HG03460 (cell line): ENCODE measurements around the gene DHRSX.
A peak's percentile ranks its signal among the peaks of the same experiment; 100 is the strongest.
"Not testable (repeated sequence)": the region's sequence is repeated elsewhere in the genome, so short reads cannot be mapped to it uniquely, and the experiment has no call there.

Experiments
- ATAC-seq: cut with Tn5 transposase; IDR thresholded peaks from one replicate; pipeline ENCODE4 v1.9.1; 2021; ENCODE audit not compliant: unreplicated experiment

The DHRSX gene

DNA sequence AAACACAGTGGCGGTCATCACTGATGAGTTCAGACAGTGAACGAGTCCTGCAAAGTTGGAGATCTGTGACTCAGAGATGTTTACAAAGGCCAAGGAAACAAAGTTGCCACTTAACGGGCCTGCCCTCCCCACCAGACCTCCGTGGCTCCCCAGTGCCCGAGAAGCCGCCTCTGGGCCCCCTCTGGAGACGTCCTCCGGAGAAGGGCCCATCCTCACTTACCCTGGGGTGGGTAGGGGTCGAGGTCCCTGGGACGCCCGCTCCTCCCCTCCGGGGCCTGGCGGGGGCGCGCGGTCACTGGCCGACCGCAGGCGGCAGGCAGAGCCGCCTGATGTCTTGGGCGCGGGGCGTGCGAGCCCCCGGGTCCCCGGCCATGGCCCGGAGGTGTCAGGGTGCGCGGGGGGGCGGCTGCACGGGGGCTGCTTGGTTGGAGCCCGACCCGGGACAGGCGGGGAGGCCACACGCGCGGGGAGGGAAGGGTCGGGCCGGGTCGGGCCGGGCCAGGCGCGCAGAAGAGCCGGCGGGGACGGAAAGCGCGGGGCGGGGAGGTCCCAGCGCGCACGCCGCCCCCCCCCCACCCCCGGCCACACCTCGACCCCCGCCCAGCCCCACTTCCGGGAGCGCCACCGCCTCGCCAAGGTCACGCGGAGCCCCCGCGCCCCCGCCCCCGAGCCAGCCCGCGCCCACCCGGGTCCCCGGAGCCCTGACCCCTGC lies 529 bp downstream of the DHRSX start:
- peak; percentile 48 for ATAC-seq

DNA sequence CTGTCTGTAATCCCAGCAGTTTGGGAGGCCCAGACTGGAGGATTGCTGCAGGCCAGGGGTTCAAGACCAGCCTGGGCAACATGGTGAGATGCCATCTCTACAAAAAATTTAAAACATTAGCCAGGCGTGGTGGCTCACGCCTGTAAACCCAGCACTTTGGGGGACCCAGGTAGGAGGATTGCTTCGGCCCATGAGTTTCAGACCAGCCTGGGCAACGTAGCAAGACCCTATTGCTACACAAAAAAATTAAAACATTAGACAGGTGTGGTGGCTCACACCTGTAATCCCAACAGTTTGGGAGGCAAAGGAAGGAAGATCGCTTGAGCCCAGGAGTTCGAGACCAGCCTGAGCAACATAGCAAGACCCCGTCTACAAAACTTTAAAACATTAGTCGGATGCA lies 1.3 kb downstream of the DHRSX start:
- ATAC-seq: no peak

DNA sequence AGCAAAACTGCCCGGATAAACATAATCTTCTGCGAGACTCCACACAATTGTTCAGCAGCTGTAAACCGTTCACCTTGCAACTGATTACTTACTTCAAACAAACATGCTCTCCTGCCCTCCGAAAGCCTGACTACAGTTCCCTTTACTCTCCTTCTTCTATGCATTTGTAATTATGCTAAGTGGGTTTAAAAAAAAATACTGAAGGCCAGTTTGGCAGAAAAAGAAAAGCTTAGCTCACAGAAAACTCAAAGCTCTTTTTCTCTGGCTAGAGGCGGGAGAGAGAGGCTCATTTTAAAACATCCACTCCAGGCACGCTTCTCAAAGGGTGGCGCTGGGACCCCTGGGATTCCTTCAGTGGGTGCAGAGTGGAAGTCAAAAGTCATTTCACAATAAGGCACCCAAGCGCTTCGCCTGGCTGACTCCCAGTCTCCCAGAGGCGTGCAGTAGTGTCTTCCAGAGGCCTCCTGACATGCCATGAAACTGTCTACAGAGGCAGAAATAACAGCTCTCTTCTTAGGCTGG lies 1.9 kb downstream of the DHRSX start:
- ATAC-seq: no peak

DNA sequence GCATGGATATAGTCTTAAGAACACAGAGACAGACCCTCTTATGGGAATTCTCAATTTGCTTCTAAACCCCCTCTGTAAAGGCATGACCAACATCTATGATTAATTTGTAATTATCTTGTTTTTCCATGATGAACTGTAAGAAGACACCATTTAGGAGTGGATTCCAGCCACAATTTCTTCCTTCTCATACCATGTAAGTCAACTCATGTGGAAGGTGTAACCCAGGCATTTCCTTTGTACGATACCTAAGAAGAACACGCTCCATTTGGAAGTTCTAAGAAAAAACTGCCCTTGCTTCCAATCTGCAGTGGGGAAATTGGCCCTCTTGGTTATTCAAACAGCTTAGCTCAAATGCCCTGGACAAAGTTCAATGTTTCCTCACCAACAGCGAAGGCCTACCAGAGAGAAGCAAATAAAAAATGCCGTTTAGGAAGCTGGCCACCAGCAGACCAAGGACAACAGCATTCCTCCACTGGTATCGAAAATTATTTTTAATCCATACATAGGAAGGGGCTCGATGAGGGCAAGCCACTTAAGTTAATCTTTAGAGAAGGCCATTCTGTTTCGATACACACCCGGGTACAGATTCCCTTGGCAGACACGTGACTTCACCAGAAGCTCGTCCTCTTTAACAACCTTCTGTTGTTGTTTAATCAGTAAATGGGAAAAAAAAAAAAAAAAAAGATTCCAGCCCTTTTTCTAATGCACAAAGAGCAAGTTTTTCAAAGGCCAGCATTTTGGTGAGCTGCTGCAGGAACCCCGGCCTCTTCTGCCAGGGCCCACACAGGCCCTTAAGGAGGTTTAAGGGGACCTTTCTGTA lies 2.6 kb downstream of the DHRSX start:
- ATAC-seq: no peak

DNA sequence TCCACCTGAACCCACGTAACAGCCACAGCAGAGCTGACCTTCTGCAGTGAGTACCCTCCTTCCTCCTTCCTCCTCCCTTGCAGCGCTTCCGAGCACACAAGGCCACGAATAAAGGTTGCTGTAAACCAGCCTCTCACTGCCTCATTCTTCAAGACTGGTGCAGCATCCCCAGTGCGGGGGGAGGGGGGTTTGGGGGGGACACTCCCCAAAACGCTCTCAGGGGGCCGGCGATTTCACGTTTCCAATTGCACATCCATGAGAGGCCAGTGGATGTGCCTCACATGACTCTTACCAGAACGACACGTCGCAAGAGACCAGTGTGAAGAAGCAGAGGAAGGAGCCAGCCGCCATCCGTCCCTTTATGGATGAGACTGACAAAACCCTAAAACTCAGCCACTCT lies 5.2 kb downstream of the DHRSX start:
- no peak for ATAC-seq

DNA sequence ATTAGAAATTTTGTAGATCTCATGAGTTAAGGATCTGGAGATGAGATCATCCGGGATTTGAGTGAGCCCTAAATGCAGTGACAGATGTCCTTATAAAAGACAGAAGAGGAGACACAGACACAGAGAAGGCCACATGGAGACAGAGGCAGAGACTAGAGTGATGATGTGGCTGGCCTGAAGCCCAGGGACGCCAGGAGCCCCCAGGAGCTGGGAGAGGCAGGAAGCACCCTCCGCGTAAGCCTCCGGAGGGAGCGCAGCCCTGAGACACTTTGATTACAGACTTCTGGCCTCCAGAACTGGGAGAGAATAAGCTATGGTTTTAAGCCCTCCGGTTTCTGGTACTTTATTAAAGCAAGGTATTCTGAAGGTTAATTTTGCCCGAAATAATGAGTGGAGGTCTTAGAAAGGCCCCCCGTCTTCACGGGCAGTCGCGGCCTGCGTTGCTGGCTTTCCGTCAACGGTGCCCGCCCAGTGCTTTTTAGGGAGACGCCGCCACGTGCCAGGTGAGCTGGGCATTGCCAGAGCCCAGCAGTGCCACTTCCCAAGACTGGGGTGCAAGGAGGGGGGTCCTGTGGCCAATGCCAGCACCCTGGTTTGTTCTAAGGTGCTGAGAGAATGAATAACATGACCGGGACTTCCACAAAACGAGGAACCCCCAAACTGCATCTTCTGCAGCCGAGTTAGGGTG lies 8.1 kb downstream of the DHRSX start:
- no peak for ATAC-seq

DNA sequence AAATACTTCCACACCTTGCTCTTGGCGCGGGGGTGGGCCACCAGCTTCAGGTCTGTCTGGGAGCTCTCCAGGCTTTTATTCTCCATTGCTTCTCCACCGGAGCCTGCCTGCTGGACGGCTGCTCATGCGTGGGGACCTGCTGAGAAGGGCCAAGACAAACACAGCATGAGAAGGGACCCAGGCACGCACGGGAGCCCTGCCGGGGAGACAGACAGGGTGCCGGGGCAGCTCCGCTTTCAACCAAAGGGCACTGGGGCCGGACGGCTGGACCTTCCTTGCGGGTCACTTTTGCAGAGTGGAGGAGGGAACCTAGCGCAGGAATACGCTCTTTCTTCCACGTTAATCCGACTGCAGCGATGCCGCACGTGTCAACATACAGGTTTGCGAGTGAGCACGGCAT lies 10.1 kb downstream of the DHRSX start:
- ATAC-seq: no peak

DNA sequence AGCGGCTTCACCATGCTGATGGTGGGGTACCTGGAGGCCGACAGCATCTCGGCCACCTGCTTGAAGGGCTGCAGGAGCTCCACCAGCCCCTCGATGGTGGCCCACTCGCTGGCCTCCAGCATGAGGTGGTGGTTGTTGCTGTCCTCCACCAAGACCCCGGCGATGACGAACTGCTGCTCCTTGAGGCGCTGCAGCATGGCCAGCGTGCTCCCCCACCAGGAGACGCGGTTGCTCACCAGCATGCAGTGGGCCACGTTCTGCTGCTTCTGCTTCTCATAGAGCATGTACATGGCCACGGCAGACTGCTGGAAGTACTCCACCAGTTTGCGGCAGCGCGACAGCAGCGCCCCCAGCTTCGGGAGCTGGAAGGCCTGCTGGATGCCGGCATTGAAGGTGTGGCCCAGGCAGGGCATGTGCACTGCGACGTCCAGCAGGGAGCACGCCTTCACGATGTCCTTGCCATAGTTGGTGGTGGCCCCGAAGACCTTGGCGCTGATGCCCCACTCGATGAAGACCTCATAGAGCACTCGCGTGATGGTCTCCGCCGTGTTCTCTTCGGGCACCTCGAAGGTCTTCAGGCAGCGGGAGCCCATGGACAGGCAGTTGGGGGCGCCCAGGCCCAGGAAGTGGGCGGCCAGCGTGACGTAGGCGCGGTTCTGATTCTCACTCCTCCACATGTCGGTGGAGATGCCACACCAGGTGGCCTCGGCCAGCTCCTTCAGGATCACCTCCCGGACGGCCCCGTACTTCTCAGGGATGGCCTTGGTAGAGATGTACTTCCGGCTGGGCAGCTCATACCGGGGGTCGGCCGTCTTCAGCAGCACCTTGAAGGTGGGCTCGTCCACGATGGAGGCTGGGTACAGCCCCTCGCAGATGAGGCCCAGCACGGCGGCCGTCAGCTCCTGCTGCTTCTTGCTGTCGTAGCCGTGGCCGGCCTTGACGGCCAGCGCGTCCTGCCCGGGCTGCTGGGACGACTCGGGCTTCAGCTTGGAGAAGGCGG lies 11.0 kb downstream of the DHRSX start:
- ATAC-seq: no peak

DNA sequence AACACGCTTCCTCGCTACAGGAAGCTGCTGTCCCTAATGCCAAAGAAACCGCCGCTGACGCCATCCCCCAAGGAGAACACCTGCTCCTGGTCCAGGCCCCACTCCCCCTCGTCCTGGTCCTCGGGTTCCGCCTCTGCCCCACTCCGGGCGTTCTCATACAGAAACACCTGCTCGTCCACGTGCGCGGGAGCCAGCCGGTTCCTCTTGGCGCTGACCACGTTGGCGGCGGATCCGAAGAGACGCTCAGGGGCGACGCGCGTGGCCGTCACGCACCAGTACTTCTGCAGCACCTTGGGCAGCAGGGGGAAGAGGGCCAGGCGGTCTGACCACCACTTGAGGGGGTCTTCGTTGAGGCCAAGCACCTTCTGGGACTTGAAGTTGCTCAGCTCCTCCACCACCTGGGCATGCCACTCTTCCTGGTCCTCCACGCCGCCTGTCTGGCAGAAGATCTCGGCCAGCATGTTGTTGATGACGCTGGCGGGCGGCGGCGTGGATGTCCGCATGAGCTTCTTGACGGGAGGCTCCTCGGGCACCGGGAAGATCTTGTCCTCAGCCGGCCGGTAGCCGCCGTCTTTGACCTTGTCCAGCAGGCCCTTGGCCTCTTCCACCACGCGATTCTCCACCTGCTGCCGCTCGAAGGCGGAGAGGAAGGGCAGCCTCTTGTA lies 12.0 kb downstream of the DHRSX start:
- no peak for ATAC-seq

DNA sequence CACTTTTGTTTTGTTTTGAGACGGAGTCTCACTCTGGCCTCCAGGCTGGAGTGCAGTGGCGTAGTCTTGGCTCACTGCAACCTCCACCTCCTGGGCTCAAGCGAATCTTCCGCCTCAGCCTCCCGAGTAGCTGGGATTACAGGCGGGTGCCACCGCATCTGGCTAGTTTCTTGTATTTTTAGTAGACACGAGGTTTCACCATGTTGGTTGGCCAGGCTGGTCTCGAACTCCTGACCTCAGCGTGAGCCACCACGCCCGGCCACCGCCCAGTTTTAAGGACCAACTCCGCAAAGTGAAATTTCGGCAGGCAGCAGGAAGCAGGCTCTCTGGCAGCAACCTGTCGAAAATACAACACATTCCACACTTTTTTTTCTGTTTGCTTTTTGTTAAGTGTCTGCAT lies 13.4 kb downstream of the DHRSX start:
- no peak for ATAC-seq

DNA sequence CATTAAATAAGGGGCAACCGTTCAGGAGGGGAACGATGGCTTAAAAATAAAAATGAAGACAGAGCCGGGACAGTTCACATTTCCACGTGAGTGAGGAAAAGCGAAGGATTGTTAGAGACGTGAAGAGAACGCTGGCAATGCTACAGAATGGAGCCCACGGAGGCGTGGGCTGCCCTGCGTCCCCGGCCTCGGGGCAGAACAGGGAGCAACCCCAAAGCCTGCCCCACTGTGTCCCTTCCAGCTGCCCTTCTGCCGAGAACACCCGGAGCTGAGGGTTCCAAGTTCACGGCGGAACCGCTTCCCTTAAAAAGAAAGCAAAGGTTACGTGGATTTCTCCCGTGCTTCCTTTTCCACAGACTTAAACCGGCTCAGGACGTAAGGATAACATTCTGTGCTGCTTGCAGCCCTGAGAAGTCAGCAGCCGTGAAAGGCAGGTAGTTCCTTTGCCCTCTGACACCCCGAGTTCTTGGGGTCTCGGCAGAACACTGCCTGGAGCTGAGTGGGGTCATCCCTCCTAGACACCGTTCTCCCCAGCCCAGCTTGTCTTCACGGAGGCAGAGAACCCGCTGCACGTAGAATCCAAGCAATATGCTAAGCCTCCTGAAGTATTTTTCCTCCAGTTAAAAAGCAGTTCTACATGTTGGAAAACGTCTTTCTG lies 14.2 kb downstream of the DHRSX start:
- no peak for ATAC-seq

DNA sequence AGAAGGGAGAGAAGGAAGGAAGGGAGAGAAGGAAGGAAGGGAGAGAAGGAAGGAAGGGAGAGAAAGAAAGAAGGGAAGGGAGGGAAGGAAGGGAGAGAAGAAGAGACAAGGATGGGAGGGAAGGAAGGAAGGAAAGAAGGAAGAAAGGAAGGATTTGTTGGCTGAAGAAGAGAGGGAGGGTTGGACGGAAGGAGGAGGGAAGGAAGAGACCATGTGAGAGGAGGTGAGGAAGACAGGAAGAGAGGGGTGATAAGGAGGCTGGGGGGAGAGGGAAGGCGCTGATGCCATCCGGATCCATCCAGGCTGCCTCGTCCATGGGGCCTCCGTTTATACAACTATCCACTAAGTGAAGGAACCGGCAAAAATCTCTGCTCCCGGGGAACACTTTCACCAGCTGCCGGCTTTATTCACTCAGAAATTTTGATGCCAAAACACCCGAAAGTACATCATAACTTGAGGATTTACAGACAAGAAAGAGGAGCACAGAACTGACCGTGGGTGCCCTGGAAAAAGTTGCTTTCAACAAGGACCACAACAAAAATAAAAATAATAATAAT lies 14.9 kb downstream of the DHRSX start:
- ATAC-seq: no peak

DNA sequence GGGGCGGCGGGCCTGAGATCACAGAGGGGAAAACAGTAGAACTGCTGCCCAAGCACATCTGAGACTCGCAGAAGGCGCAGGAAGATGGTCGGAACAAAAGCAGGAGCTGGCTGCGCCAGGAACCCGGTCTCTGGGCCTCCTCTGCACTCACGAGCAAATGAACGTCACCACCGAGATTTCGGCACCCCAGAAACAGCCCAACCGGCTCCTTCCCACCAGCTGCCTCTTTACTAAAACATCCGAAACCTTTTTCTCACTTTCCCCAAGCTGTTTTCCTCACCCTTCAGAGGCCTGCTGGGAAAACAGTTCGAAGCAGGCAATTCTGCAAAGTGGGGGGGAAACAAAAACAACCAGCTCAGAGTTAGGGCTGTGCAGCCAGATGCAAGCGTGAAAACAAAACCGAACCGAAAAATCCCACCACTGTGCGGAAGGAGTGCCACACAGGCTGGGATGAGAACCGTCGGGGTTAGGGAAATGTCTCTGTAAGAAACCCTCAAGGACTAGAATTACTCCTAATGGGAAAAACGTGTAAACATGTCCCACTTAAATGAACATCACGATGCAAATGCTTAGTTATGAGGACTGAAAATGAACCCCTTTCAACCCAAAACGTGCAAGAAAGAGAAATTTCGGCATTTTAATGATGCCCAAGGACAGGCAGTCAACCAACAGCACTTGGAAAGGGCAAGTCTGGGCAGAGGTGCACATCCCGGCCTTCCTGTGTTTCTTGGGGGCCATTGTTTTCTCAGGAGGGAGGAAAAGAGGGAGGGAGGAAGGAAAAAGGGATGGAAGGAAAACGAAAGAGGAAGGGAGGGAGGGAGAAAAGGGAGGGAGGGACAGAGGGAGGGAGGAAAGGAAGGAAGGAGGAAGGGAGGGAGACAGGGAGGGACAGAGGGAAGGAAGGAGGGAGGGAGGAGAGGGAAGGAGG lies 15.8 kb downstream of the DHRSX start:
- no peak for ATAC-seq

DNA sequence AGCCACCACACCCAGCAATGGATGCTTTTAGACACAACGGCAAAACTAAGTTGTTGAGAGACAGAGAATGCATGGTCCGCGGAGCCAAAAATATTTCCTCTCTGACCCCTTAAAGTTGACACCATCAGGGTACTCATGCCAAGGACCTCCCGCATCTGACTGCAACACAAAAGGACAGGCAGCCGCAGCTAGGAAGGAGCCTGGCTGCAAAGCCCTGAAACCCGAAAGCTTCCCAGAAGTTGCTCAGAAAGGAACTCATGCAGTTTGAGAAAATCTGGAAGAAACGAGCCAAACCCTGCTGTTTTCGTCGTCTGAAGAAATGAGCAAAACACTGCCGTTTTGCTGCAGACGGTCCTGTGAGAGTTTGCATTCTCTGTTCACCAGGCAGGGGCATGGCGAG lies 16.5 kb downstream of the DHRSX start:
- ATAC-seq: no peak

DNA sequence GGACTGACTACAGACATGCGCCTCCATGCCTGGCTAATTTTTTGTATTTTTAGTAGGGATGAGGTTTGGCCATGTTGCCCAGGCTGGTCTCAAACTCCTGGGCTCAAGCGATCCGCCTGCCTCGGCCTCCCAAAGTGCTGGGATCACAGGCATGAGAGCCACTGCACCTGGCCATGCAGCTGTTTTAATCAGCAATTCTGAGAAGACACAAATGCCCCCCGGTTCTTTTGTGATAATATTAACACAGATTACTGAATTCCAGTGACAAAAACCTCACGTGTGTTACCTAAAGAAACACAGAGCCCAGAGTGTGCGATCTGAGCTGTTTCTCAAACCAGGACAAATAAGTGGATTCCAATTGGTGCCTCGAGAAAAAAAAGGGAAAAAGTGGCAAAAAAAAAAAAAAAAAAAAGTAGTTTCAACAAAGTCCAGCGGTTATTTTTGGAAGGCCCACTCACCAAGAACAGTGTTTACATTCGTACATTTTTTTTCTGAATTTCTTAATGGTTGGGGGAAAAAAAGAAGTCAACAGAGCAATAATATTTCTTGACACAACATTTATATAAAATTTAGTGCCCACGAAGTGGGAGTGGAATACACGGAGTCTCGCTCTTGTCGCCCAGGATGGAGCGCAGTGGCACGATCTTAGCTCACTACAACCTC lies 17.2 kb downstream of the DHRSX start:
- ATAC-seq: no peak

DNA sequence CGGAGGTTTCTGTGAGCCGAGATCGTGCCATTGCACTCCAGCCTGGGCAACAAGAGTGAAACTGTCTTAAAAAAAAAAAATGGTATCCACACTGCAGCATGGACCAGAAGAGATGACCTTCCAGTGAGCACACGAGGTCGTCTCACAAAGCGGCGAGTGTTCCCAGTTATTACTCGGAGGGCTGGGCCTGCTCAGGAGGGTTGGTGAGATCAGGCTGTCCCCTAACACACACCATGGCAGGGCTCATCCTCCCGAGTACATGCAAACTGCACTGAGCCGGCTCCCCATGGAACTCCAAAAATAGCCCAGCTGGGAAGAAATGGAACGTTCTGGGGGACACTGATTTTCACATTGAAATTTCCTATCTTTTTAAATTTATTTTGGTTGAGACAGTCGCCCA lies 19.2 kb downstream of the DHRSX start:
- not testable (repeated sequence) for ATAC-seq

DNA sequence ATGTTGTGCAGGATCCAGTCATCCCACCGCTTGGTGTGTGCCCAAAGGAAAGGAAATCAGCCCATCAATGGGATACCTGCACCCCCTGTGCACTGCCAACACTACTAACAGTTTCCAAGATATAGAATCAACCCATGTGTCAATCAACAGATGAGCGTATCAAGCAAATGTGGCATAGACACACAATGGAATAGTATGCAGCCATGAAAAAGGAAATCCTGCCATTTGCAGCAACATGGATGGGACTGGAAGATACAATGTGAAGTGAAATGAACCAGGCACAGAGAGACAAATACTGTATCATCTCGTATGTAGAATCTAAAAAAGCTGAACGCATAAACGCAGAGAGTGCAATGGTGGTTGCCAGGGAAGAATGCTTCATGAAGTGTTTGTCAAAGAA lies 20.8 kb downstream of the DHRSX start:
- not testable (repeated sequence) for ATAC-seq

DNA sequence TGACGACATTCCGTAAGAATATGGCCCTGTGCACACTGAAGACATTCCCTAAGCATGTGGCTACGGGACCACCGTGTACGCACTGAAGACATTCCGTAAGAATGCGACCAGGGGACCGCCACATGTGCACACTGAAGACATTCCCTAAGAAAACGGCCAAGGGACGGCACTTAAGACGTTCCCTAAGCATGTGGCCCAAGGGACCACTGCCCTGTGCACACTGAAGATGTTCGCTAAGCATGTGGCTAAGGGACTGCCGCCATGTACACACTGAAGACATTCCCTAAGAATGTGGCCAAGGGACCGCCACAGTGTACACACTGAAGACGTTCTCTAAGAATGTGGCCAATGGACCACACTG lies 21.4 kb downstream of the DHRSX start:
- ATAC-seq: no peak
